ENCODE results near the gene IRF9.
"Not testable (repeated sequence)": the region's sequence is repeated elsewhere in the genome, so short reads cannot be mapped to it uniquely, and the experiment has no call there.

IRF9 gene

GRCh38 chr14:24194873-24195185 lies 33.8 kb downstream of the IRF9 start:
- DNase-seq (ENCODE audit: low read depth in 2 of 2): no peak

DNA sequence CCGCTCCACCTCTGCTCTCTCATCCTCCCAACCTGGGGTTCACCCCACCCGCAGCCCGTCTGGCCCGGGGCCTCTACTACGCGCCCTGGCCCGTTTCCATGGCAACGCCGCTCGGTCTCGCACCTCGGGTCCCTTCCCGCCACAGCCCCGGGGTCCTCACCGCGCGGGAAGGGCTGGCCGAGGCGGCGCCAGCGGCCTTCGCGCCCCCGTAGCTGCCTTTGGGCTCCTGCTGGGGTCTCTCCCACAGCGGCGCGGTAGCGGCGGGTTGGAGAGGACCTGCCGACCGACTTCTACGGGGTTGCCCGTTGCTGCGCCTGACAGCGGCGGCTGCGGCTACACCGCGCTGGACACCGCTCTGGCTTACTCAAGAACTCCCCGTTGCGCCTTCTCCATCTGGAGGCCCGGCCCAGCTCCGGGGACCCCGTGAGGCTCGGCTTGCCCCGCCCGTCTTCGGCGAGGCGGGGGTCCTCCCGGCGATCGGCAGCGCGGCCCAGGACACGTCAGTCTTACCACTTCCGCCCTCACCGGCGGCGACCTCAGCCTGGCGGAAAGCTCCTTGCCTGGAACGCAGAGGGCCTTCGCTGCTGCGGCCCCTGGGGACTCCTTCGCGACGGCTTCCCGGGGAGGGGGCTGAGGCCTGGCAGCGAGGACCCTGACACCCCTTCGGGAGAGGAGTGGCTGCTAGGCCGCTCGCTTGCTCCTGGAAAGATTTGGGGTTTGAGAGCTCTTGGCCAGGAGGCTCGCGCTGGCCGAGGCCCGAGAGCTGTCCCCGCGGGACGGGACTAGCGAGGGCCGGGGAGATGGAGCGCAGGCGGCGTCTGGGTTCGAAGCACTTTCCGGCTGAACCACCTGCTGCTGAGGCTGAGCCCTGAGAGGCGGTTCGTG lies 34.4 kb downstream of the IRF9 start, which contains the start of gene TM9SF1:
TM9SF1 (minus strand) TSS at position 256 of the 885 bp plus-strand sequence. CDS start 422 bp downstream, outside the sequence.
- DNase-seq (ENCODE audit: low read depth in 2 of 2): peak; percentile 76 to 77

DNA sequence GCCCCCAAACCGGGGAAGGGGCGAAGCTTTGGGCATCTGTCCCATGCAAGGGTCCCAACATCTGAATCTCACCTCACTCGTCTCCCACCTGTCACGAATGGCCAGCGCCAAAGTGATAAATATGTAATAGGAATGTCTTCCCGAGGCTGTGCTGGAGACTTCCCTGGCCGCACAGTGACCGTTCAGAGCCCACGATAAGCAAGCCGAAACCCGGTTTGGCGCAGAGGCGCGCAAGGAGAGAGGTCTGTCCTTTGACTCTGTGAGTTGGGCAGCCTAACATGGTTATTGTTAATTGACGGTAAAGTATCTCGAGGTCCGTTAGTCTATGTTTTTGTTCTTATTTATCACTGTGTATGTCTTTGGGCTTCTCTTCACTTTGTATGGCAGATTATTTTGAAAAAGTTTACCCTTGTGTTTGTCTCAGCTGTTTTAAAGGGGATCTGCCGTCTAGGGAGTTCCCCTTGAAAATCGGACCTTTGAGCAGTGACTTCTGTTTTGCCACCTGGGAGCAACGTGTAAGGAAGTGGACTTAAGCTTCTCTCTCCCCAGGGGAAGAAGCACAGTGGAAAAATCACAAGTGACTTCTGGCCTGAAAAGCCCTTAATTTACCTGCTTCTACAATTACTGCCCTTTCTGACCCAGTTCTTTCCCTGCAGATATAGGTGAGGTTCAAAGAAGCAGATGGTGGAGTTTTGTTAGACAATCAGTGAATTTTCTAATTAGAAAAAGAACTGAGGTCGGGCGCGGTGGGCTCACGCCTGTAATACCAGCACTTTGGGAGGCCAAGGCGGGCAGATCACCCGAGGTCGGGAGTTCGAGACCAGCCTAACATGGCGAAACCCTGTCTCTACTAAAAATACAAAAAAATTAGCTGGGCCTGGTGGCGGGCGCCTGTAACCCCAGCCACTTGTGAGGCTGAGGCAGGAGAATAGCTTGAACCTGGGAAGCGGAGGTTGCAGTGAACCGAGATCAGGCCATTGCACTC lies 35.3 kb downstream of the IRF9 start:
- no peak for DNase-seq (ENCODE audit: low read depth in 2 of 2)

GRCh38 chr14:24197056-24197450 lies 36.0 kb downstream of the IRF9 start:
- no peak for DNase-seq (ENCODE audit: low read depth in 2 of 2)

DNA sequence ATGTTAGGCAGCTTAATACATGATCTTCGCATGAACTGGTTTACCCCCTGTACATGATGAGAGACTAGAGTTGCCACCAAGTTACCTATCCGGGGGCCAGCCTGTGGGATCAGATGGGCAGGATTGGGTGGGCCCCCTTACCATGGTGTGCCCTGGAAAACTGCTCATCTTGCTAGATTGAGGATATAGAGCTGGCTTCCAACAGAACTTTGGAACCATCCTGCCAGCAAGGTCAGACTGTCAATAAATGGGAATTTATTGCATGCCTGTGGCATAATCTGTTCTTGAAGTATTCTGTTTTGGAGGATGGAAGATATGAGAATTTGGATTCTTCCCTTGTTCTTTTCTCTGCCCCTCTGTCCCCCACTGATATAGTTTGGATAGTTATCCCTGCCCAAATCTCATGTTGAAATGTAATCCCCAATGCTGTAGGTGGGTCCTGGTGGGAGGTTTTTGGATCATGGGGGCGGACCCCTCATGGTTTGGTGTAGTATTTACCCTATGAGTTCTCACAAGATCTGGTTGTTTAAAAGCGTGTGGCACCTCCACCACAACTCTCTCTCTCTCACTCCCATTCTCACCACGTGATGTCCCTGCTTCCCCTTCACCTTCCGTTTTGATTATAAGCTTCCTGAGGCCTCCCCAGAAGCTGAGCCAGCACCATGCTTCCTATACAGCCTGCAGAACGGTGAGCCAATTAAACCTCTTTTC lies 37.9 kb downstream of the IRF9 start:
- DNase-seq (ENCODE audit: low read depth in 2 of 2): no peak

DNA sequence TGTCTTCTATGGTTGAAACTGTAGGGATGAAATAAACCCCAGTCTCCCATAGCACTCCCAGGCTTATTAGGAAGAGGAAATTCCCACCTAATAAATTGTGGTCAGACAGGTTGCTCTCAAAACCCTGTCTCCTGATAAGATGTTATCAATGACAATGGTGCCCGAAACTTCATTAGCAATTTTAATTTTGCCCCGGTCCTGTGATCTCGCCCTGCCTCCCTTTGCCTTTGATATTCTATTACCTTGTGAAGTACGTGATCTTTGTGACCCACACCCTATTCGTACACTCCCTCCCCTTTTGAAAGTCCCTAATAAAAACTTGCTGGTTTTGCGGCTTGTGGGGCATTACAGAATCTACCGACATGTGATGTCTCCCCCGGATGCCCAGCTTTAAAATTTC lies 41.5 kb downstream of the IRF9 start:
- DNase-seq (ENCODE audit: low read depth in 2 of 2): not testable (repeated sequence)

GRCh38 chr14:24203249-24203886 lies 42.3 kb downstream of the IRF9 start:
- DNase-seq (ENCODE audit: low read depth in 2 of 2): not testable (repeated sequence)

DNA sequence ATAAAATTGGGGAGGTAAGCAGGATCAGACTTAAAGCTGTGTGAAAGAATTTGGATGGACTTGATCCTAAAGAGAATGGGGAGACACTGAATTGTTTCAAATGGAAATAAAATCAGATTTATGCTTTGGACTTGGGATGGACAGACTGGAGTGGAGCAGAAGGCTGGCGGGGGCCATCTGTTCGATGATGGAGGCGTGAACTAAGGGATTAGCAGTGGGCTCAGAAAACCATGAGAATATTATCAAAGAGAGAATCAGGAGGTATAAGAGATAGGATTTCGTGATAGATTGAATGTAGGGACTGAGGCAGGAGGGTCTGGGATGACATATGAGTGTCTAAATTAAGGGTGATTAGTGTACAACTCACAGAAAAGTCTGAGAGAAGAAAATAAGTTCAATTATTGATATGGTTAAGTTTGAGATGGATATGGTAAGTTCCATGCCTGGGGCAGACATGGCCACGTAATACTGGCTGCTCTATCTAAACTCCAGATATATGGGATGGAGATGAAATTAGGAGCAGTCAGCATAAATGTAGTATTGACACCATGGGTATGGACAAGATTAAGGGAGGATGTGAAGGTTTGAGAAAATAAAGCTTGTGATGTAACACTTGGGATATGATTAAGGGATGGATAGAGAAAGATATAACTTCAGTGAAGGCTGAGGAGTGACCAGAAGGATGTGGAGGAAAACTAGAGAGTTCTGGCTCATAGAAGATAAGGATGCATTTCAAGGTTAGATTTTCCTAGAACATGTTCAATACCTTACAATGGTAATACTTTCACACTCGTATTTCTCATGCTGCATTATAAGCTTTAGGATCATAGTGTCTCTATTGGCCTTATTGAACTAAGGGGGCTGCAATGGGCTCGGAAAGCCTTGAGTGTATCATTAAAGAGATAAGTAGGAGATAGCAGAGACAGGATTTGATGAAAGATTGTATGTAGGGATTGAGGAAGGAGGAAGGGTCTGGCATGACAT lies 43.4 kb downstream of the IRF9 start:
- DNase-seq (ENCODE audit: low read depth in 2 of 2): no peak

DNA sequence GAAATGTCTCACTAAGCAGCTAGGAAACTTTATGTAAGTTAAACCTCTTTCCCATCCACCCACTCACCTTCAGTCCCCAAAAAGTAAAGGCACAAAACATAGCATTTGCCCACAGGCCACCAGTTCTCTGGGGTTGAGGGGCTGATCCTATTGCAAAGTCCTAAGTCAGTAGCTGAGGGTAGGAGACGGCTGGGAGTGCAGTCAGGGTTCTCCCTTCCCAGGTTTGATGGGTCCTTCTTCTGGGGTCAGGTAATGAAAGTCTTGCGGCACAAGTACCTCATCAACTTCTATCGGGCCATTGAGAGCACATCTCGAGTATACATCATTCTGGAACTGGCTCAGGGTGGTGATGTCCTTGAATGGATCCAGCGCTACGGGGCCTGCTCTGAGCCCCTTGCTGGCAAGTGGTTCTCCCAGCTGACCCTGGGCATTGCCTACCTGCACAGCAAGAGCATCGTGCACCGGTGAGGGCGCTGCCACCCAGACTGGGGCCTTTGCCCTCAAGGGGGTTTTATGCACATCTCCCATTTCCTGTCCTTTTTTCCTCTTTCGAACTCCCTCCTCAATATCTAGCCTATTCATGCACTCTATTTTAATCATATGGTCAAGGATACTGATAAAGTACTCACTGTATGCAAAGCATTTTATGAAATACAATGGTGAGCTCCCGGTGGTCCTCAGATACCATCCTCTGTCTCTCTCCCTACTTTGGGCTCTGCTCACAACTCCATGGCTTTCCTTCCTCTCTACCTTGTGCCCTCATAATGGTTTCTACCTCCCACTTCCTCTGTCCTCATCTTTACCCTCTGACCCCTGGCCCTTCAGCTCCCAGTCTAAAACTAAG lies 45.4 kb downstream of the IRF9 start:
- DNase-seq (ENCODE audit: low read depth in 2 of 2): no peak

DNA sequence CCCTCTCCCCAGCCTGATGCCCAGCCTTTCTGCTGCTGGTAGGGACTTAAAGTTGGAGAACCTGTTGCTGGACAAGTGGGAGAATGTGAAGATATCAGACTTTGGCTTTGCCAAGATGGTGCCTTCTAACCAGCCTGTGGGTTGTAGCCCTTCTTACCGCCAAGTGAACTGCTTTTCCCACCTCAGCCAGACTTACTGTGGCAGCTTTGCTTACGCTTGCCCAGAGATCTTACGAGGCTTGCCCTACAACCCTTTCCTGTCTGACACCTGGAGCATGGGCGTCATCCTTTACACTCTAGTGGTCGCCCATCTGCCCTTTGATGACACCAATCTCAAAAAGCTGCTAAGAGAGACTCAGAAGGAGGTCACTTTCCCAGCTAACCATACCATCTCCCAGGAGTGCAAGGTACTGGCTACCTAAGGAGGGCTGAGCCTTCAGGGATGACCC lies 46.1 kb downstream of the IRF9 start:
- DNase-seq (ENCODE audit: low read depth in 2 of 2): no peak

DNA sequence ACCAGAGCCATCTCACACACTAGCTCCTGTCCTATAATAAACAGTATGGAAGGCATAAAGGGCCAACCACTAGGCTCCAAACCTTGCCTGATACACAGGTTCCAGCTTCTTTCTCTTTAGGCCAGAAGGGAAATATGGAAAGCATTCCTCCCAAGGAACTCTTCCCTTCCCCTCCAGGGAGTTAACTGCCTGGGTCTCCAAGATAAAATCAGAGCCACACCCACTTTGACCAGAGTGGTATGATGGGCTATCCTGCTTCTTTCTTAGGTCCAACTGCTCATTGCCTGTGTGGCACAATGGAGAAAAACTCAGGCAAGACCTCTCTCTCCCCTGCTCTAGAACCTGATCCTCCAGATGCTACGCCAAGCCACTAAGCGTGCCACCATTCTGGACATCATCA lies 46.6 kb downstream of the IRF9 start:
- no peak for DNase-seq (ENCODE audit: low read depth in 2 of 2)

- no peak for DNase-seq (ENCODE audit: low read depth in 2 of 2)
Observed at GRCh38 chr14:24211311-24211710, 50.2 kb downstream of the IRF9 start.

DNA sequence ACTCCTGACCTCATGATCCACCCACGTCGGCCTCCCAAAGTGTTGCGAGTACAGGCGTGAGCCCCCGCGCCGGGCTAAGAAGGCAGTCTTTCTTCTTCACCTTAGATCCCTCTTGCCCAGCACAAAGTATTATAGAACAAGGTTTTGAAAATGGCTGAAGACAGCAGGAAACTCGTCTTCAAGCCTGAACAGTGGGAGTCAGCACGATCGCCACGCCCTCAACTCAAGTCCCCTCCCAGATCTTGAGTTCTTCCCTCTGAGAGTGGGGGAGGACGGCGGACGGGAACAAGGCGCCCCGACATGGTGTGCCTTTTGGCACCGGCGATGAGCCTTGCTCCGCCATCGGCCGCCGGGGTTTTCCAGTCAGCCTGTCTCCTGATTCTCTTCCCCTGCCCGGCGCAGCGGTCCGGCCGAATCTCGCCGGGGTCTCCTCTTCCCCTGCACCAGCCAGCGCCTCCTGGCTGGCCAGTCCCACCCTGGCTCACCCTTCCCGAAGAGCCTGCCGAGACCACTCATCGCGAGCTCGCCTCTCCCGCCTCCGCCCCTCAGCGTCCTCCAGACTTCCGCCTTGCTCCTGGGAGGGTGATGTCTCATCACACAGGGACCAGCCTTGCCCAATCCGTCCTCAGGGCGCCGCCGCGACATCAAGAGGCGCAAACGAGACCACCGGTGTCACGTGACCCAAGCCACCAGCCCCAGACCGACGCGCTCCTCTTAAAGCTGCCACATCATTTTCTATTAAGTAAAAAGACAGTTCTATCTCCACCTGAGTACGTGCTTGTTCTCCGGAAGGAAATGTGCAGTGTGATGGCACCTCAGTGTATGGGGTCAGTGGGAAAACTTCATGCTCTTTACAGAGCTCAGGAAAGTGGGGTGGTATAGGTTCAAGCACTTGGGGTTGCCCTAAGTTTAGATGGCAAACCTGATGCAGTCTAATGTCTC lies 52.1 kb downstream of the IRF9 start, which contains the start of gene CHMP4A:
CHMP4A (minus strand) TSS at position 565 of the 942 bp plus-strand sequence; CDS start at position 516, 49 bp downstream.
- peak; percentile 92 to 93 for DNase-seq (ENCODE audit: low read depth in 2 of 2)

- no peak for DNase-seq (ENCODE audit: low read depth in 2 of 2)
Observed at GRCh38 chr14:24213866-24214662, 53.0 kb downstream of the IRF9 start.

DNA sequence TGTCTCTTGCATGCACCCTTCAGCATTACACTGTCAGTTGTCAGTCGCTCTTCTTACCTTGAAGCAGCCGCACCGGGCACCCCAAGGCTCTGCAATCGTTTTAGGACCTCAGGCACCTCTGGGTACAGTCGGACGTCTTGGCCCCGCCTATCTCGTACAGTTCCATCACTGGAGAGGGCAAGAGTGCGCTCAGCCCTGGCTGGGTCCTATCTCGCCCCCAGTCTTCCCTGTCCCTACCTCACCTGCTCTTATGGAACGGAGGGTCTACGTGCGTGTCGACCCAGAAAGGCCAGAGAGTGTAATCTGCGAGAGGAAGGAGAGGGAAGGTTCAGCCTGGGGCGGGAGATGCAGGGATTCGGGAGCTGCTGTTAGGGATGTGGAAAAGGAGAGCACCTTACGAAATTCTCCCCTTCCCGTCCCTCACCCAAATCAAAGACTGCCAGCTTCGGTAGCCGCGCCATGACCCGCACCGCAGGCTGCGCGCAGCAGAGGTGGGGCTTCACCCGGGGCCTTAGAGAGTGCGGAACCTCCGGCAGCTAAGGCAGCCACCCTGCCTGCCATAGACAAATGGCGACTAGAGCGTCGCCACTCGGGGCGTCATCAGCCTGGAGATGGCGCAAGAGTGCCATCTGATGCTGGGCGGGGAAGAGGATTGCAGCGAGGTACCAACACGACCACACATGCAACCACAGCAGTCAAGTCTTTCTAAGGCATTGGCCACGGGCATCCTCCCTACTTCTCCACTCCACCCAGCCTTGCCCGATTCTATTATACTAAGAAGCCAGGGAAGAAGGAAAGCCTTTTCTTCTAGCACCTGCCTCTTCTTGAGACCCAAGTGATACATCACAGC lies 54.7 kb downstream of the IRF9 start, which contains the start of gene MDP1:
MDP1 (minus strand) TSS at position 572 of the 850 bp plus-strand sequence; CDS start at position 461, 111 bp downstream.
- DNase-seq (ENCODE audit: low read depth in 2 of 2): peak; percentile 63 to 75
